SK-N-SH (cell line): ENCODE measurements around the gene ATF5. TPM values are rescaled to one million over a fixed set of nuclear protein-coding genes. Genes with fewer than 3 reads are reported as not detected.

ENCODE experiments used
- CTCF ChIA-PET: fragments of 300-600, 350-600 bp; formaldehyde crosslinking; extraction: SDS; loops from one replicate; lab custom pipeline; 2021; lab: Yijun Ruan, JAX
- POLR2A ChIA-PET: fragments of 350-600 bp; sonication (Branson Sonifier 250); formaldehyde crosslinking; extraction: SDS; loops from one replicate; lab custom pipeline; 2020; ENCODE audit warnings: antibody characterized with exemption, inconsistent platforms; lab: Yijun Ruan, JAX
- DNase-seq: peaks from one replicate; pipeline ENCODE4 v3.0.0; 2012
- H2AFZ ChIP-seq: fragments of 200-600 bp; sonication (generic); 2 replicates; pipeline ENCODE4 v1.8.1; 2016; ENCODE audit warnings: antibody characterized with exemption, mild to moderate bottlenecking, low read depth
- H3F3A ChIP-seq: fragments of 200-600 bp; sonication (generic); replicated peaks from 2 replicates; pipeline ENCODE3; 2016; ENCODE audit warnings: antibody characterized with exemption, mild to moderate bottlenecking; ENCODE audit not compliant: insufficient read depth
- H3K27ac ChIP-seq, 2 experiments: fragments of 200-500 bp in 1 of 2; fragments of 200-600 bp in 1 of 2; sonication (Bioruptor generic) in 1 of 2; sonication (generic), shearing (Covaris generic) in 1 of 2; 2 replicates each; pipeline versions ENCODE4 v1.5.1 to v1.6.1; 2014 to 2016; ENCODE audit warnings: low read depth in 2 of 2, inconsistent platforms in 1 of 2, low read length in 1 of 2, mild to moderate bottlenecking in 1 of 2, mixed read lengths in 1 of 2
- H3K27me3 ChIP-seq: fragments of 200-600 bp; sonication (generic), shearing (Covaris generic); 2 replicates; pipeline ENCODE4 v1.6.1; 2016; ENCODE audit warnings: mixed run types; ENCODE audit not compliant: insufficient read depth
- H3K36me3 ChIP-seq, 2 experiments: fragments of 200-500 bp in 1 of 2; fragments of 200-600 bp in 1 of 2; sonication (Bioruptor generic) in 1 of 2; sonication (generic) in 1 of 2; replicated peaks in 1 of 2; 2 replicates each; pipeline versions ENCODE3 to v1.5.1; 2014 to 2016; ENCODE audit warnings: low read length in 1 of 2, mild to moderate bottlenecking in 1 of 2; ENCODE audit not compliant: insufficient read depth in 2 of 2, control insufficient read depth in 1 of 2
- H3K4me1 ChIP-seq, 2 experiments: fragments of 200-500 bp in 1 of 2; fragments of 200-600 bp in 1 of 2; sonication (Bioruptor generic) in 1 of 2; sonication (generic), shearing (Covaris generic) in 1 of 2; 2 replicates each; pipeline versions ENCODE4 v1.5.1 to v1.6.1; 2014 to 2016; ENCODE audit warnings: low read depth in 1 of 2, low read length in 1 of 2, mixed run types in 1 of 2; ENCODE audit not compliant: insufficient read depth in 2 of 2, control insufficient read depth in 1 of 2
- H3K4me2 ChIP-seq: fragments of 200-600 bp; sonication (generic), shearing (Covaris generic); 2 replicates; pipeline ENCODE4 v1.6.1; 2017; ENCODE audit warnings: mixed run types
- H3K4me3 ChIP-seq, 2 experiments: fragments of 200-500 bp in 1 of 2; fragments of 200-600 bp in 1 of 2; sonication (Bioruptor generic) in 1 of 2; sonication (generic), shearing (Covaris generic) in 1 of 2; 2 replicates each; pipeline versions ENCODE4 v1.5.1 to v1.8.1; 2014 to 2016; ENCODE audit warnings: low read depth in 2 of 2, inconsistent platforms in 1 of 2, low read length in 1 of 2, mild to moderate bottlenecking in 1 of 2, mixed read lengths in 1 of 2, moderate library complexity in 1 of 2
- H3K79me2 ChIP-seq: fragments of 200-600 bp; sonication (generic); 2 replicates; pipeline ENCODE4 v1.8.1; 2017; ENCODE audit warnings: mild to moderate bottlenecking; ENCODE audit not compliant: insufficient read depth
- H3K9ac ChIP-seq: fragments of 200-600 bp; sonication (generic); 2 replicates; pipeline ENCODE4 v1.6.1; 2017; ENCODE audit warnings: mixed run types
- H3K9me2 ChIP-seq: fragments of 200-600 bp; sonication (generic); 2 replicates; pipeline ENCODE4 v1.6.1; 2017; ENCODE audit warnings: mixed run types
- H3K9me3 ChIP-seq: fragments of 200-600 bp; sonication (generic); 2 replicates; pipeline ENCODE4 v1.6.1; 2017; ENCODE audit warnings: mixed run types, mild to moderate bottlenecking, moderate library complexity
- H4K20me1 ChIP-seq: fragments of 200-600 bp; sonication (generic); 2 replicates; pipeline ENCODE4 v1.6.1; 2017; ENCODE audit warnings: mild to moderate bottlenecking, mixed run types; ENCODE audit not compliant: insufficient read depth
- CHD2 ChIP-seq: fragments of 150-350 bp; IDR thresholded peaks from 2 replicates; pipeline ENCODE4 v1.6.1; 2018; ENCODE audit warnings: low read length; ENCODE audit not compliant: partially characterized antibody
- EP300 ChIP-seq, 2 experiments: IDR thresholded peaks; 2 replicates each; pipeline versions ENCODE4 v1.4.0 to v1.6.1; 2012; ENCODE audit warnings: borderline replicate concordance in 1 of 2, low read depth in 1 of 2, low read length in 1 of 2
- EZH2phosphoT487 ChIP-seq: fragments of 200-600 bp; sonication (generic); IDR thresholded peaks from 2 replicates; pipeline ENCODE4 v1.6.1; 2017; ENCODE audit warnings: low read depth, mixed run types, mild to moderate bottlenecking, antibody characterized with exemption, moderate library complexity, borderline replicate concordance
- FOSL2 ChIP-seq: IDR thresholded peaks from 2 replicates; pipeline ENCODE4 v1.4.0; 2012; ENCODE audit warnings: low read depth, mild to moderate bottlenecking, moderate library complexity, borderline replicate concordance
- FOXM1 ChIP-seq: IDR thresholded peaks from 2 replicates; pipeline ENCODE4 v1.4.0; 2012; ENCODE audit warnings: low read depth, mild to moderate bottlenecking
- GABPA ChIP-seq: IDR thresholded peaks from 2 replicates; pipeline ENCODE4 v1.4.0; 2012; ENCODE audit warnings: low read depth, mild to moderate bottlenecking
- IRF3 ChIP-seq: fragments of 150-350 bp; IDR thresholded peaks from 2 replicates; pipeline ENCODE4 v1.6.1; 2016; ENCODE audit warnings: mild to moderate bottlenecking, low read depth, low read length
- MAX ChIP-seq: IDR thresholded peaks from 2 replicates; pipeline ENCODE4 v1.4.0; 2012; ENCODE audit warnings: low read depth
- MEF2A ChIP-seq: IDR thresholded peaks from 2 replicates; pipeline ENCODE4 v1.4.0; 2012; ENCODE audit warnings: low read depth, borderline replicate concordance
- MXI1 ChIP-seq: IDR thresholded peaks from 2 replicates; pipeline ENCODE4 v1.6.1; 2012; ENCODE audit warnings: mild to moderate bottlenecking, low read depth, low read length, improper control_type of control experiment
- NFIC ChIP-seq: IDR thresholded peaks from 2 replicates; pipeline ENCODE4 v1.4.0; 2012; ENCODE audit warnings: borderline replicate concordance
- NRF1 ChIP-seq: IDR thresholded peaks from 2 replicates; pipeline ENCODE4 v1.6.1; 2012; ENCODE audit warnings: low read depth, mild to moderate bottlenecking, low read length
- RCOR1 ChIP-seq: fragments of 150-350 bp; IDR thresholded peaks from 2 replicates; pipeline ENCODE4 v1.6.1; 2017; ENCODE audit warnings: antibody characterized with exemption, low read length
- REST ChIP-seq: IDR thresholded peaks from 2 replicates; pipeline ENCODE4 v1.6.1; 2012; ENCODE audit warnings: mild to moderate bottlenecking, low read depth, low read length, moderate library complexity
- RFX5 ChIP-seq: IDR thresholded peaks from 2 replicates; pipeline ENCODE4 v1.6.1; 2012; ENCODE audit warnings: mild to moderate bottlenecking, improper control_type of control experiment, low read length
- SIN3A ChIP-seq: IDR thresholded peaks from 2 replicates; pipeline ENCODE4 v1.6.1; 2012; ENCODE audit warnings: low read depth, mild to moderate bottlenecking, low read length, moderate library complexity, borderline replicate concordance
- SMC3 ChIP-seq: IDR thresholded peaks from 2 replicates; pipeline ENCODE4 v1.6.1; 2012; ENCODE audit warnings: low read depth, low read length, improper control_type of control experiment
- TAF1 ChIP-seq: IDR thresholded peaks from 2 replicates; pipeline ENCODE4 v1.6.1; 2012; ENCODE audit warnings: low read depth, mild to moderate bottlenecking, low read length, moderate library complexity, borderline replicate concordance
- USF1 ChIP-seq: IDR thresholded peaks from 2 replicates; pipeline ENCODE4 v1.4.0; 2012; ENCODE audit warnings: low read depth, borderline replicate concordance
- USF2 ChIP-seq: fragments of 150-350 bp; IDR thresholded peaks from 2 replicates; pipeline ENCODE4 v1.6.1; 2017; ENCODE audit warnings: antibody characterized with exemption, low read length, low read depth, borderline replicate concordance
- YY1 ChIP-seq: IDR thresholded peaks from 2 replicates; pipeline ENCODE4 v1.4.0; 2012; ENCODE audit warnings: low read depth, mild to moderate bottlenecking
- ZBTB33 ChIP-seq: IDR thresholded peaks from 2 replicates; pipeline ENCODE4 v1.4.0; 2012; ENCODE audit warnings: low read depth, borderline replicate concordance
- WGBS: methylation state at CpG from one replicate; pipeline ENCODE4 v1.1.6; 2017; ENCODE audit warnings: low lambda C conversion rate; 5-methylcytosine and 5-hydroxymethylcytosine counted together
- polyA plus RNA-seq, 3 experiments: library from polyadenylated mRNA; depleted of rRNA; stranded (reverse); fragments of >200 nt; gene quantifications; 2 replicates each; pipeline ENCODE4 v1.2.3, GENCODE V29; 2012

The ATF5 gene
- polyA plus RNA-seq, 1 of the 3 experiments (the other 2 are of a cell fraction), result 11.7 TPM

- no peaks in the 10 kb centered on the region for H3K27me3 ChIP-seq
- H3K79me2 ChIP-seq, result peaks cover 45% of the 10 kb centered on the region
- peaks cover 18% of the 10 kb centered on the region for H3F3A ChIP-seq
- H3K4me2 ChIP-seq, result peak overlapping the region; percentile 94
- H3K9ac ChIP-seq, result peak overlapping the region; percentile 98
- WGBS, result 3% methylated on average over 41 of the region's 43 CpGs
- CTCF ChIA-PET, result interaction anchor here (1.2 to 3.5 kb wide), 3 partner anchors 8 to 206 kb away, joined by 3 to 23 read pairs (median 4); no protein-coding TSS in a partner anchor
- H3K9me2 ChIP-seq, result no peaks in the 10 kb centered on the region
- peak; percentile 95 for DNase-seq
- peak overlapping the region; percentile 76 to 100 for H3K4me3 ChIP-seq
- H3K4me1 ChIP-seq, result peaks cover 7 to 10% of the 10 kb centered on the region in 2 experiments; a peak in 2 of 4 replicates
- POLR2A ChIA-PET, result interaction anchor here (0.7 to 2.1 kb wide), 6 partner anchors 9 to 254 kb away, joined by 3 to 8 read pairs (median 3); partner anchors contain the start of gene AKT1S1
- 0 out of 2 replicates have a peak, but pooled peaks cover 11% of the 10 kb centered on the region for H4K20me1 ChIP-seq
- no peaks in the 10 kb centered on the region for H3K9me3 ChIP-seq
- H3K27ac ChIP-seq, result peak overlapping the region; percentile 94 to 95
- peak overlapping the region; percentile 99; the same call in 1 of the 2 replicates for H2AFZ ChIP-seq
- peaks cover 3 to 37% of the 10 kb centered on the region in 2 experiments for H3K36me3 ChIP-seq
- TF ChIP-seq MEF2A (no peak), GABPA (no peak), FOXM1 (no peak), CHD2 (peak; percentile 38), ZBTB33 (no peak), USF2 (no peak), MXI1 (peak; percentile 57; the same call in 1 of the 2 replicates), RCOR1 (no peak), FOSL2 (no peak), EP300 (IDR thresholded peaks at IDR 0.05; ENCODE audit: borderline replicate concordance in 1 of 2, low read depth in 1 of 2, low read length in 1 of 2) (no peak; a peak in 1 of 4 replicates), RFX5 (no peak), TAF1 (no peak; the same call in 1 of the 2 replicates), NFIC (no peak; the same call in 1 of the 2 replicates), USF1 (no peak), YY1 (no peak; the same call in 1 of the 2 replicates), EZH2phosphoT487 (no peak), NRF1 (peak; percentile 58; the same call in 1 of the 2 replicates), REST (0 out of 2 replicates have a peak, but pooled peaks have one; percentile 12), SIN3A (no peak), IRF3 (no peak), MAX (peak; percentile 88), SMC3 (no peak)
Measured at GRCh38 chr19:49929611-49930482, 842 bp downstream of the ATF5 start.
